GM08714 (cell line): Measurements from ENCODE around the gene PIGK.
"Not testable (repeated sequence)": the region's sequence is repeated elsewhere in the genome, so short reads cannot be mapped to it uniquely, and the experiment has no call there.

Experiments used
- H3K4me3 ChIP-seq: fragments of 200-500 bp; sonication (Bioruptor generic); 2 replicates; pipeline ENCODE4 v1.5.1; 2014; ENCODE audit warnings: mild to moderate bottlenecking, low read length, inconsistent platforms
- ZNF274 ChIP-seq: IDR thresholded peaks from 2 replicates; pipeline ENCODE4 v1.6.1; 2012; ENCODE audit warnings: mild to moderate bottlenecking, low read depth, low read length

The PIGK gene

GRCh38 chr1:77164434-77164944 is 54.7 kb downstream of the PIGK start:
- no peak for TF ChIP-seq ZNF274
- H3K4me3 ChIP-seq, result no peak overlapping the region

- not testable (repeated sequence) for H3K4me3 ChIP-seq
These were observed 59.5 kb downstream of the PIGK start for GRCh38 chr1:77159706-77160105.

- H3K4me3 ChIP-seq, result no peak overlapping the region
- TF ChIP-seq ZNF274, result no peak
These were observed 63.0 kb downstream of the PIGK start for GRCh38 chr1:77156214-77156613.

GRCh38 chr1:77146270-77146669 is 73.0 kb downstream of the PIGK start:
- no peak overlapping the region for H3K4me3 ChIP-seq
- no peak for TF ChIP-seq ZNF274

GRCh38 chr1:77143529-77144121 is 75.6 kb downstream of the PIGK start:
- no peak overlapping the region for H3K4me3 ChIP-seq
- TF ChIP-seq ZNF274, result no peak

GRCh38 chr1:77139389-77139788 is 79.8 kb downstream of the PIGK start:
- TF ChIP-seq ZNF274, result no peak
- no peak overlapping the region for H3K4me3 ChIP-seq

- no peak for TF ChIP-seq ZNF274
- no peak overlapping the region for H3K4me3 ChIP-seq
These were observed 84.9 kb downstream of the PIGK start for GRCh38 chr1:77134359-77134758.

GRCh38 chr1:77133731-77134358 is 85.4 kb downstream of the PIGK start:
- no peak for TF ChIP-seq ZNF274
- no peak overlapping the region for H3K4me3 ChIP-seq

- H3K4me3 ChIP-seq, result no peak overlapping the region
- TF ChIP-seq ZNF274, result no peak
These were observed 92.9 kb downstream of the PIGK start for GRCh38 chr1:77126307-77126706.

GRCh38 chr1:77121503-77121902 is 97.7 kb downstream of the PIGK start:
- H3K4me3 ChIP-seq, result no peak overlapping the region
- no peak for TF ChIP-seq ZNF274

GRCh38 chr1:77120950-77121349 is 98.3 kb downstream of the PIGK start:
- H3K4me3 ChIP-seq, result no peak overlapping the region
- no peak for TF ChIP-seq ZNF274

GRCh38 chr1:77118712-77119111 is 100.5 kb downstream of the PIGK start:
- no peak for TF ChIP-seq ZNF274
- H3K4me3 ChIP-seq, result no peak overlapping the region

GRCh38 chr1:77104672-77105071 is 114.6 kb downstream of the PIGK start:
- no peak overlapping the region for H3K4me3 ChIP-seq
- TF ChIP-seq ZNF274, result no peak

GRCh38 chr1:77103486-77103885 is 115.7 kb downstream of the PIGK start:
- no peak for TF ChIP-seq ZNF274
- no peak overlapping the region for H3K4me3 ChIP-seq

GRCh38 chr1:77100875-77101274 is 118.4 kb downstream of the PIGK start:
- no peak for TF ChIP-seq ZNF274
- H3K4me3 ChIP-seq, result no peak overlapping the region
